HG02970 (cell line): ENCODE data around the gene ING5.
A peak's percentile ranks its signal among the peaks of the same experiment; 100 is the strongest.
"Not testable (repeated sequence)": the region's sequence is repeated elsewhere in the genome, so short reads cannot be mapped to it uniquely, and the experiment has no call there.

ENCODE experiments used
- ATAC-seq: cut with Tn5 transposase; IDR thresholded peaks from one replicate; pipeline ENCODE4 v1.9.1; 2021; ENCODE audit warnings: mild to moderate bottlenecking, moderate library complexity, moderate number of reproducible peaks; ENCODE audit not compliant: unreplicated experiment, low FRiP score

ING5 gene

DNA sequence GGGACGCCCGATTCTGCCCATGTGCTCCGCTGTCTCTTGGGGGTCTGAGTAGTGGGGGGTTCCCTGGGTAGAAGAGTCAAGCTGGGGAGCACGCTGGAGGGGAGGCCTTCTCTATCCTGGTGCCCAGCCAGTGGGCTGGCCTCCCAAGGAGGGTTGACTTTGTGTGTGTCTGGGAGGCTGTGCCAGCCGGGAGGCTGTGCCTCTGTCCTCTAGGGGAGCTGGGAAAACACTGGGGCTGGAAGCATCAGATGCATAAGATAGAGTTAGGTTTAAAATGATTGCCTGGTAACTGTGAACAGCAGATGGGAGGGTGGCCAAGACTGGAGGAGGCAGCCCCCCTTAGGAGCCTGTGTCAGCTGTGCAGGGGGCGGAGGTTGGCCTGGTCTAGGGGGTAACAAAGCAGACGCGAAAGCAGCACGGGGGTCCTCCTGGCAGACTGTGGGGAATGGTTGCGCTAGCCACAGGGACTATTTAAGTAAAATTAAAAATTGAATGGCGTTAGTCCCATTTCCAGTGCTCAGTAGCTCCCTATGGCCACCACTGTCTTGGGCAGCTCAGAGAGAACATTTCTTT, 1.3 kb downstream of the ING5 start:
- no peak for ATAC-seq

GRCh38 chr2:241706537-241706936, 4.7 kb downstream of the ING5 start:
- no peak for ATAC-seq

GRCh38 chr2:241708879-241709278, 7.0 kb downstream of the ING5 start:
- ATAC-seq: no peak

DNA sequence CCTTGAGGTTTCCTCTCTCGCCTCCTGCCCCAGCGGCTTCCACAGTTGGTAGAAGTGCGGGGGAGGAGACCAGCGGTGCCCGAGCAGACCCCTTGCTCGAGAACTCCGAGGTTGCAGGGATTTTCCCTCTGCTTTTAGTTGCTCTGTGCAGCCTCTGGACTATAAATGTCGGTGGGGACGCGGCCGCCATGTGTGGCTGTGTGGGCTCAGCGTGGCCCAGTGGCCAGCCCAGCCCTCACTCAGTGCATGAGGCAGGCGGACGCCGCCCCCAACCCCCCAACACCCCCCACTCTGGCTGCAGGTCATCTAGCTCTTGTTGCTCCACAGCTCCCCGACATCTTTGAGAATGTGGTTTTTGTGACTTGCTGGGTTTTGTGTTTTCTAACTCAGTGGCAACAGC, 17.3 kb downstream of the ING5 start:
- no peak for ATAC-seq

GRCh38 chr2:241720099-241720498, 18.3 kb downstream of the ING5 start:
- ATAC-seq: no peak

GRCh38 chr2:241720560-241720959, 18.7 kb downstream of the ING5 start:
- ATAC-seq: no peak

DNA sequence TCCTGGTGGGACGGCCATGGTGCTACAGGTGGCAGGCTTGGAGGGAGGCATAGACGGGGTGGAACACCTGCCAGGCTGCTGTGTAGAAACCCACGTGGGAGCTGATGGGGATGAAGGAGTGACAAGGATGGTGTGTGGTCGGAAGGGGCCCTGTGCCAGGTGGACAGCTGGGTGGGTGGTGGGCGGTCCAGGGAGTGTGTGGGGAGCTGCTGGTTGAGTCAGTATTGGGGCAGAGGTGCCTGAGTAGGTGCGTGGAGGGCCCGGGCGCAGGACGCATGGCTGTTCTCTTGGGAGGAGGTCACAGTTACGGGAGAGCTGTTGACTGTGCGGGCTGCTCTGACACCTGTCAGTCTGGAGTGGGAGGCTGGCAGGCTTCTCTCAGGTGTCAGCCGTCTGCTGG, 20.0 kb downstream of the ING5 start:
- ATAC-seq: no peak

- ATAC-seq: no peak
Measured at GRCh38 chr2:241722896-241723454, 21.1 kb downstream of the ING5 start.

- no peak for ATAC-seq
Measured at GRCh38 chr2:241724259-241724974, 22.6 kb downstream of the ING5 start.

GRCh38 chr2:241724975-241725870, 23.4 kb downstream of the ING5 start:
- no peak for ATAC-seq

GRCh38 chr2:241726459-241726858, 24.6 kb downstream of the ING5 start:
- ATAC-seq: no peak

- no peak for ATAC-seq
Measured at GRCh38 chr2:241728000-241728399, 26.2 kb downstream of the ING5 start.

GRCh38 chr2:241728627-241729026, 26.8 kb downstream of the ING5 start:
- no peak for ATAC-seq

DNA sequence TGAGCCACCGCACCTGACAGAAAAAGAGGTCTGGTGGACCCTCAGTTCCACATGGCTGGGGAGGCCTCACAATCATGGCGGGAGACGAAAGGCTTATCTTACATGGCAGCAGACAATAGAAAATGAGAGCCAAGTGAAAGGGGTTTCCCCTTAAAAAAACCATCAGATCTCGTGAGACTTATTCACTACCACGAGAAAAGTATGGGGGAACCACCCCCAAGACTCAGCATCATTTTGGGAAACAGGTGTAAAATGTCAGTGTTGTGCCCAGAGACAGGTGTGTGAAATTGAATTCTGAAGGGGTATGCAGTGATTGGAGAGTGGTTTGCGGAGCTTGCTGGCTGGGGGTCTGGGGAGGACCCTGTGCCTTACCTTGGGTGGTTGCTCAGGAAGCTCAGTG, 28.0 kb downstream of the ING5 start:
- no peak for ATAC-seq

DNA sequence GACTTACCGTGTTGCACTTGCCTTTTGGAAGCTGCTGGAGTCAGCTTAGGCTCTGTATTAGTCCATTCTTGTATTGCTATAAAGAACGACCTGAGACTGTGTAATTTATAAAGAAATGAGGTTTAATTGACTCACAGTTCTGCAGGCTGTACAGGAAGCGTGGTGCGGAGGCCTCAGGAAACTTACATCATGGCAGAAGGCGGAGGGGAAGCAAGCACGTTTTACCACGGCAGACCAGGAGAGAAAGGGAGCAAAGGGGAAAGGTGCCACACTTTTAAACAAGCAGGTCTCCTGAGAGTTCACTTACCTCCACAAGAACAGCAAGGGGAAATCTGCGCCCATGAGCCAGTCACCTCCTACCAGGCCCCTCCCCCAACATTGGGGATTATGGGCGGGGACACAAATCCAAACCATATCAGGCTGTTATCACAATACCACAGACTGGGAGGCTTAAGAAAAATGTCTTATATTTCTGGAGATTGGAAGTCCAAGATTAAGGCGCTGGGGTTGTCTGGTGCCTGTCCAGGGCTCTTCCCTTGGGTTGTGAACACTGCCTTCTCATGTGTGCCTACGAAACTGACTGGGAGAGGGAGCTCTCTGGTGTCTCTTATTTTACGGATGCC, 28.9 kb downstream of the ING5 start:
- ATAC-seq: no peak

DNA sequence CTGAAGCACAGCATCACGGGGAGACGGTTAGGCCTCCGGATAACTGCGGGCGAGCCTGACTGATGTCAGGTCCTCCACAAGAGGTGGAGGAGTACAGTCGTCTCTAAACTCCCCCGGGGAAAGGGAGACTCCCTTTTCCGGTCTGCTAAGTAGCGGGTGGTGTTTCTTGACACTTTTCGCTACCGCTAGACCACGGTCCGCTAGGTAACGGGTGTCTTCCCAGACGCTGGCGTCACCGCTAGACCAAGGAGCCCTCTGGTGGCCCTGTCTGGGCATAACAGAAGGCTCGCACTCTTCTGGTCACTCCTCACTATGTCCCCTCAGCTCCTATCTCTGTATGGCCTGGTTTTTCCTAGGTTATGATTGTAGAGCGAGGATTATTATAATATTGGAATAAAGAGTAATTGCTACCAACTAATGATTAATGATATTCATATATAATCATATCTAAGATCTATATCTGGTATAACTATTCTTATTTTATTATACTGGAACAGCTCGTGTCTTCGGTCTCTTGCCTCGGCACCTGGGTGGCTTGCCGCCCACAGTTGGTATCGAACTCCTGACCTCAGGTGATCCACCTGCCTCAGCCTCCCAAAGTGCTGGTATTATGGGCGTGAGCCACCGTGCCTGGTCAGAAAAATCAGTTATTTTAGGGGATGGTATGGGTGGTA, 30.8 kb downstream of the ING5 start:
- not testable (repeated sequence) for ATAC-seq

GRCh38 chr2:241733391-241734207, 31.8 kb downstream of the ING5 start:
- no peak for ATAC-seq

DNA sequence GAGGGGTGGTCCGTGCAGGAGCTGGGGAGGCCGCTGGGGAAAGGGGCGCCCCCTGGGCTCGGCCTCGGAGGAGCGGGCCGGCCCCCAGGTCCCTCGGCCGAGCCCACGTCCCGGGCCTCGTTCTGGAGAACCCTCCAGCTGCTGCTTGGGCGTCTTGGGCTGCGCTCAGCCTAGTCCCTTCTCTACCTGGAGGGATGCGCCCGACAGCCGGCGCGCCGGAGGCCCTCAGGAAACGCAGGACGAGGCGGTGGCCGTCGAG, 32.3 kb downstream of the ING5 start:
- ATAC-seq: peak; percentile 32

GRCh38 chr2:241734467-241735208, 32.8 kb downstream of the ING5 start, which contains the start of gene D2HGDH:
D2HGDH (plus strand) TSS chr2:241734630; CDS start chr2:241735225, 595 bp downstream.
- peak; percentile 80 for ATAC-seq
